ENCODE measurements around the gene KIF12.

The KIF12 gene

DNA sequence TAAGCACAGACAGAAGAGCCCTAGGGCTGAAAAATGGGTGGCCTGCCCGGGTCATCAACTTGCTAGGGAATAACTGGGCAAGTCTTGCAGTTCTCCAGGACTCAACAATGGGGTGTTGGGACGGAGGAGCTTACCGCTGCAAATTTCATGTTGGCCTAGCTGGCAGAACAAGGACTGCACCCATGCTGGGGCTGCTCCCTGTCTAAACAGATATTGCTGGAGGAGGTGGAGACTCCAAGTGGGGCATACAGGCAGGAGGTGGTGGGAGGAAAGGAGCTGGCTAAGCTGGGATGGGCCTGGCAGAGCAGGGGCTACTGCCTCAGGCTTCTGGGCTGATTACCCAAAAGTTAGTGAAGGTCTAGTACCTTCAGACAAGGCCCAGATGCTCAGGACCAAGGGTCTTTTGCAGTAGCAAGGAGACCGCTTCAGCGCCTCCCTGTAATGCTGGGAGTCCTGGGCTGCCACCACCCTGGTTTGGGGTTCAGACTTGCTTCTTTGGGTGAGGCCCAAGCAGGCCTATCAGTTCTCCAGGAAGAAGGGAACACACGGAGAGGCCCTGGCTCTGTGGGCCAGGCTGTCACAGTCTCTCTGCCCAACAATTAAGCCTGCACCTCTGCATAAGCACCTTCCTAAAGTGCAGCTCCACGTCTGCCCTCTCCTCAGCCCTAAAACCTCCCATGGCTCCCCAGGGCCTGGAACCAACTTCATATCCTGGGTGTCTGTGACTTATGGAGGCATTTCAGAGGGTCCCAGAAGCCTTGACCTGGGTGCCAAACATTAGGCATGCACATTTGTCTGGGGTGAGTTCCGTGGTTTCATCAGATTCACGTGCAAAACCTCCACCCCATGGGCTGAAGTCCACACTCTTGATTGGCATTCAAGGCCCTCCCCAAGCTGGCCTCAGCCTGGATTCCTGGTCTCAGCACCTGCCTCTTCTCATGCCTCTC lies 24.2 kb upstream of the KIF12 start:
- no peak for DNase-seq

DNA sequence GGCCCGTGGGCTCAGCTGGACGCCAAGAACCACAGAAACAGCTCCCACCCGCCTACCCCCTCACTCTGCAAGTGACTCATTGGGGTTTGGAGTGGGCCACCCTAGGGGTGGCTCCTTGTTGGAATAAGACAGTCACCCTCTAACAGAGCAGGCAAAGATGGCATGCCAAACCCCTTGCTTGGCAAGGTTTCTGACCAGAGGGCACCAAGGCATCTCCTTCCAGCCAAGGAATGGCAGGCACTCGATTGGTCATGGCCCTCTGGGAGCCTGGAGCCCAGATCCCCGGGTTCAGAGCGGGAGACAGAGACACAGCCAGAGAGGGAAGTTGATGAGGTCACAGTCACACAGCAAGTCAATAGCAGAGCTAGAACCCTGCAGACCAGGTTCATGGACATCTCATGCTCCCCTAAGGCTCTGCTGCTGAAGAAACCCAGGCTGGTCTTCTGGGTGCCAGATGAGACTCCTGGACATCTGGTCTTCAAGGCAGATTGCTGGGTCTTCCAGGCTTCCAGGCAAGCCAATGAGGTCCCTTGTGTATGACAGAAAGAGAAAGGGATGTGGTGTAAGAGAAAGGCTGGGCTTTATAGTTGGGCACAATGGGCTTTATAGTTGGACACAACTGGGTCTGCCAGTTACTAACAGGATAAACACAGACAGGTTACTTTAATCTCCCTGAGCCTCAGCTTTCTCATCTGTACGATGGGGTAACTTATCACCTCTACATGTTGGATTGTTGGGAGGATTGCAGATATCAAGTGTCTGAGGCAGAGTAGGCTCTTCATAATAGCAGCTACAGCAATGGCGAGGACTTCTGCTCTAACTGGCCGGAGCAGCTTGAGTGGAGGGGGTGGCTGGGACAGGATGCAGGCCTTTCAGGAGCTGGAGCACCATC lies 23.3 kb upstream of the KIF12 start:
- DNase-seq = no peak

DNA sequence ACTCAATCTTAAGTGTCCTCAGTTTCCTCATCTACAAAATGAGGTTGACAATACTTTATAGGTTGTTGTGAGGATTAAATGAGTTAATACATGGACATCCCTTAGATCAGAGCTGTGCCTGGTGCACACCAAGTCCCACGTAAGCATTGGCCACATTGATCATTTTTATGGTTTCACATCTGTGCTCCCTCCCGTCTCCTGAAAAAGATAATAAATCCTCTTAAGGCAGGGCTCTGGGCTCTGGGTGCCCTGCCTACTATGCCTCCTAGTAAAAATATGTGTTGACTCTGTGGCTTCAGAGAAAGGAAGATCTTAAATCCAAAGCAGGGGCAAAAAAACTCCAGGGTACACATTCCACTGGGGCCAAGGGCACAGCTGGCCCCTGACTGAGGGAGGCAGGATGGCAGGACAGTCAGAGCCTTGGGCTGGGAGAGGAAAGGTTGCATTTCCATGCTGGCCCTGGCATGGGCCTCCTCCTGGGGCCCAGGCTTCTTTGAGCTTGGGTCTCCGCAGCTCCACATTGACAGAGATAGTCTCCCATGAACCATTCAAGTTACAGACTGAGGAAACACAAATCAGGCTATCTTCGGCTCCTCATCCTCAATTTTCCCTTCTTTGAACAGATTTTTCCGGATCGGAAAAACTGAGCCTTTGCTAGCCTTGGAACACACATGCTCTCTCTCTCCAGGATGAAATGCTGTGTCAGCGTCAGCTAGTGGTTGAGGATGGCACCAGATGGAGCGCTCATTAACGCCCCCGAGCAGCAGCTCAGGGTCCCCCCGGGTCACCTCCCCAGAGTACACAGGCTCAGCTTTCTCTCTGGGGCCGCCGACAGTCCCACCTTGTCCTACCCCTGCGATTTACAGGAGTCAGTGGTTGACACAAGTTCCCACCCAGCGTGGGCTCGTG lies 22.4 kb upstream of the KIF12 start:
- DNase-seq = no peak

DNA sequence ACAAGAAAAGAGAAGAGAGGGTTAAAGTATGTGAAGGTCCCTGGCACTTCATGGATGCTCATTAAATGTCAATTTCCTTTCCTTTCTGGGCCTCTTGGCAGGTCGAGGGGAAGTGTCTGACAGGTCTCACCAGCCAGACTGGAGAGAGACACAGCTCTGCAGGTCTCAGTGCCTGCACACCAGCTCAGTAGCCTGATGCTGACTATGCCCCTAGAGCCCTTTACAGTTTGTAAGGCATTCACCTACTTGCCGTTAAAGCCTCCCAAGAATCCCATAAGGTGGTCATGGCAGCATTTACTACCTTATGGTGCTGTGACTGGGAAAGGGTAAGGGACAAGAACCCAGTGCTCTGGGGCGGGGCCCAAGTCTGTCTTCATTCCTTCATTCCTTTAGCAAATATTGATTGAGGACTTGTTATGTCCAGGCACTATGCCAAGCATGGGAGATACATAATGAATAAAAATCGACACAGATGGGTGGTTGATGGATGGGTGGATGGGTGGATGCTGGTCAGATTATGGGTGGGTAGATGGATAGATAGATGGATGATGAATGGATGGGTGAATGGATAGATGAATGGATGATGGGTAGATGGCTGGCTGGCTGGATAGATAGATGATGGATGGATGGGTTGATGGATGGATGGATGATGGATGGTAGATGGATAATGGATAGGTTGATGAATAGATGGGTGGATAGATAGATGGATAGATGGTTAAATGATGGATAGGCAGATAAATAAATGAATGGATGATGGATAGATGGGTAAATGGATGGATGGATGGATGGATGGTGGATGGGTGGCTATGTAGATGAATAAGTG lies 21.3 kb upstream of the KIF12 start:
- DNase-seq = no peak

DNA sequence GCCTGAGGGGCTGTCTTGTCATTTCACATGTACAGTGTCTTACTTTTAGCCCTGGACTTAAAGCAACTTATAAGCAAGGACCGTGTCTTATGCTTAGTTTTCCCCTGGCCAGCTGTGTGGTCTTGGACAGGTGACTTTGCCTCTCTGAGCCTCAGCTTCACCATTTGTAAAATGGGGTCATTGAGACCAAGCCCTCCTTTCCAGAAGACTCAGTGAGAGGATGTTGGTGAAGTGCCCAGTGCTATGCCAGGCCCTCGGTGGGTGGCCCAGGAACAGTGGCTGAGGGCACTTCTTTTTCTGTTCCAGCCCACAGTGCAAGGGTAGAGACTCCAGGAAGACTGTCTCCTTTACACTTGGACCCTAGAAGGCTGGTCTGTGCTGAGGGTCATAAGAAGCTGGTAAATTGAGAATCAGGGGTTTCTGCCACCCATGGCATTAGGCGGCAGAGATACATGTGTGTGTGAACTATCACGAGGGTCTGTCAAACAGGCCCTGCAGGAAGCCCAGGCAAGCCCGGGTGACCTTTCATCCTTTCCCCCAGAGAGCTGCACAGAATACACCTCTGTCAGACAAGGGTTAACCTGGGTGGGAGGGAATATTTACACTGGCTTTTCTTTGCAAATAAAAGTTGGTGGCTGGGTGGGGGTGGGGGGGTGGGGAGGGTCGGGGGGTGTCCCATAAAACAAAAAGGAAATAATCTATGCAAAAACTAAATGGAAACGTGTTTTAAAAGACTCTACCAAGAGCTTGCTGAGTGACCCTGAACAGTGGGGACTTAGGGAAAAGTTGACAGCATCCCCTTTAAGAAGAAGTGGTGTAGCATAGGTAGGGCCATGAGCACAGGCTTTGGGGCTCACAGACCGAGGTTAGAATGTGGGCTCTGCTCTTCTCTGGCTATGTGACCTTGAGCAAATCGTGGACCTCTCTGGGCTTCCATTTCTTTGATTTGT lies 20.4 kb upstream of the KIF12 start:
- no peak for DNase-seq

DNA sequence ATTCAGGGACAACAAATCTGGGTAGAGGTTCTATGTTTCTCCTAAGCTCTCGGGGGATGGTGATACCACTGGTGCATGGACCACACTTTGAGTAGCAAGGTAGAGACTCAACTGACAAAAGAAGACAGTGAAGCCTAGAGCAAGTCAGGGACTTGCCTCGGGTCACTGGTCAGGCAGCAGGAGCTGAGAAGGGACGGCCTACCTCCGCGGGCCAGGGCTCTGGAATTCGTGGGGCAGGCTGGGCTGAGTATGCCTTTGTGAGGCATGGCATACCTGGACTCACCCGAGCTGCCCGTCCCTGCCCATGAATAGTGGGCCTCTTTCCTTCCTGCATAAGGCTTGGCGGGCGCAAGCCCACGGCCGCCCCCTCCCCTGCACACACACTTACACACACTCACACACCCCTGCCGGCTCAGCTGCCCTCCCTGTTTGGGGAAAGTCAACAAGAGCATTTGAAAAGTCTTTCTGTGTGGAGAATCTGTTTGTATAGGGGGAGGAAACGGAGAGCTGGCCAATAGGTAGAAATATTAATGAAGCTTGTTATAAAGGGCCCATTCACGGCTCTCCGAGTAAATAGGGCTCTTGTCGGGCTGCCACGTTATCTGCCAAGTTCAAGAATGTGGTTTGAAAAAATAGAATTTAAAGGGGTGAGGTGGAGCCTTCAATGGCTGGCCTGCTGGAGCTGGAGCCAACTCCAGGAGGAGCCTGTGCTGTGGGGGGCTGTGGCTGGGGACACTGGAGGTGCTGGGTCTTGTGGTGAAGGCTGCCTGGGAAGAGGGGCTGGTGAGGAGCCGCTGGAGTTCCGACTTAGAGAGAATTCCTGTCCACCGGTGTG lies 19.1 kb upstream of the KIF12 start:
- DNase-seq = peak; percentile 28

DNA sequence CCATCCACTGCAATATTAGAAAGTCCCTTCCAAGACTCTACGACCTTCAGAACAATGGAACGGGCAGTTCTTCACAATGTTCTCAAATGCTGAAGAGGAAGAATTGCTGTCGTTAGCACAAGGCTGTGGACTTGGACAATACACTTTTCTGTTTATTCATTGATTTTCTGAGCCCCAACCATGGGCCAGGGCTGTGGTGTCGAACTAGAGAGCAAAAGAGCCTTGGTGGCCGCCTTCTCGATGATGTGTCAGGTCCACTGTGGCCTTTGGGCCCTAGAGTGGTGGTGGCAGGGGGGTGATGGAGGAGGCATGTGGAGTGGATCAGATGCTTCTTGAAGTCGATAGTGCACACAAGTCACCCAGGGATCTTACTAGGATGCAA lies 18.5 kb upstream of the KIF12 start:
- no peak for DNase-seq

DNA sequence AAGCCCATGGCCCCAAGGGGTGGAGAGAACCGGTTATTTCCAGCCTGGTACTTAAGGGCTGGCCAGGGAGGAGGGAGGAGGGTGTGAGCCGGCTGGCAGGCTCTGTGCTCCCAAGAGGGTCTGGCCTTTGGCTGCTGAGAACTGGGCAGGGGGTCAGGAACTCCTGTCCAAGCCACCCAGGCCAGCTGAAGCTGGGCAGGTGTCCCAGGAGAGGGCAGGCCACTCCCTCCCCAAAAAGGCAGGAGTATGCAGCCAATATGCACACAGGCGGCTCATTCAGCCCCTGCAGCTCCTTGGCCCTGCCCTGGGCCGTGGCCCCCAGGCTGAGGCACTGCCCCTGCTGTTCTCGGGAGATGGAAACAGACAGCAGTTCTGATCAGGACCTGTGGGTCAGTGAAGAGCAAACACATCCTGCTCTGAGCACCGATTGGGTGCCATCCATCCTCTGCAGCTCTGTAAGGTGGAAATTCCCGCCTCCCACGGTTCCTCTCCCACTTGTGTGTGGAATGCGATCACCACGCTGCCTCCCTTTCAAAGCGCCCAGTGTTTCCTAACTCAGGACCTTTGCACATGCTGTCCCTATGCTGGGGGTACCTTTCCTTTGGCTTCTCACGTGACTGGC lies 17.1 kb upstream of the KIF12 start:
- no peak for DNase-seq

DNA sequence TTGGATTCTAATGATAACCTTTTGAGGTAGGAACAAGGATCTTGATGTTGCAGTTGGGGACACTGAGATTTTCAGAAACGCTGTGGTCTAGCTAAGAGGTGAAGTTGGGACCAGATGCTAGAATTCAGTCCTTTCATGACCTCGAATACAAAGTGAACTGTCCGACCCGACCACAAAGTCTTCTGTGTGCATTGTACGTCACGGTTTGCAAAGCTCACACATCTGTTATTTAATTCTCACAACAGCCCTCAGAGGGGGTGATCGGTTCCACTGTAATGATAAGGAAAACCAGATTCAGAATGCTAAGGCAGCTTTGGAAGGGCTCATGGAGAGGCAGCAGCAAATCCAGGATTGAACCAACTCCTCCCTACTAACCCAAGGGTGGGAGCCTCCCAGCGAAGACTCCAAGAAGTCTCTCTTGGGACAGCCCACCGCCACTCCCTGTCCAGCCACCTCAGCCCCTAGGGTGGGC lies 16.6 kb upstream of the KIF12 start:
- DNase-seq = no peak

DNA sequence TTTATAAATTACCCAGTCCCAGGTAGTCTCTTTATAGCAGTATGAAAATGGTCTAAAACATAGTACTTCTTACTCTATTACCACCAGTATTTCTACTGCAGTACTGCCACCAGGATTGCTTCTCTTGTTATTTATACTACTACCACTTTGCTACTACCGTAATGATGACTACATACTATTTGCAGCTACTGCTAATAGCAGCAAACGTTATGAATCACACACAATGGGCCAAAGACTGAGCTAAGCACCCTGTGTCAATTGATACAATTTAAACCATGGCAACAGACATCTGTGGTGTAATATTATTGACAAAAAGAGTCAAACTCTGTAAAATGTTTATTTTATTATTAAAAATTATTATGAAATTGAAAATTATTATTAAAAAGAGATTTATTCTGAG lies 15.3 kb upstream of the KIF12 start:
- DNase-seq = no peak

DNA sequence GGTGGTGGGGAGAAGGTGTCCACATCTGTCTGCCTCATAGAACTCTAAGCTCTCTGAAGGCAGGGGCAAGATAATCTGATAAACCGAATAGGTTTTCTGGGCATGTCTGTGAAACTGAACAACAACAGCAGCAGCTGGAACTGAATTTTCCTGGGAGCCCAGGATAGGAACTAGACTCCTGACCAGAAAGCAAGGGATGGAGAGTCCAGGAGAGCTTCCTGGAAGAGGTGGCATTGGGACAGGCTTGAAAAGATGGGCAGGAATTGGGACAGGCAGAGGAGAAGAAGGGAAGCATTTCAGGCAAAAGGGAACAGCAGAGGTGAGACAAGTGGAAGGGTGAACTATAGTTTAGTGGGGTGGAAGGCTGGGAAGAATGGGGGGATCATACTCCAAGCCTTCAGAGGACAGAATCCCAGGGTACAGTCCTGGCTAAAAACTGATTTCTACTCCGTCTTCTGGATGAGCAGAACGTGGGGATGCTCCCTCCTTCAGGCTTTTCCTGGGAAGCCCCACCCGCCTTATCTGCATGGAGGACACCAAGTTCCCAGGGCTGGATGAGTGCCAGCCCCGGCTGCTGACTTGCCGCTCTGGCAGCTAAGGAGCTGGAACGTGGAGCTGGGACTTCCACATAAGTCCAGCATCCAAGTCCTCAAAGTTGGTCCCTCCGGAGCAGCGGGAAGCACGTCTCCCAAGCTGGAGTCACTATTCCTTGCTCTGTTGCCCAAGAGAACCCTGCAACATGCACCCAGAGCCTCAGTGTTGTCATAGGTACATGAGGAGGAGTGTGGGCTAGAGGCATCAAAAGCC lies 13.9 kb upstream of the KIF12 start:
- no peak for DNase-seq

DNA sequence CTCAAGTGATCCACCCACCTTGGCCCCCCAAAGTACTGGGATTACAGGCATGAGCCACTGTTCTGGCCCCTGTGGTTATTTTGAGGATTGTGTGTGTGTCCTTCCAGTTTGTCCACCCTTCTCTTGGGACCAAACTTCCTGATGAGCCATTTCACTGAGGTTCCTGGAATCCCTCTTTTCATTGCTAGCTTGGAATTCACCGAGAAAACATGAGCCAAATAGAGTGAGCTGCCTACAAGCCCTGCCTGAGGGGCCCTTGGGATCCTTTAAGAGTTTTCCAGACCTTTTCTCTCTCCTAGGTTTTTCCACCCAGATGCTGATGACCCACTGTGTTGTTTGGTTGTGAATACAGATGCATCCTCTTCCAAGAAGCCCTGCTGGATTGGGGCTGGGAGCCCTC lies 13.2 kb upstream of the KIF12 start:
- DNase-seq = no peak

DNA sequence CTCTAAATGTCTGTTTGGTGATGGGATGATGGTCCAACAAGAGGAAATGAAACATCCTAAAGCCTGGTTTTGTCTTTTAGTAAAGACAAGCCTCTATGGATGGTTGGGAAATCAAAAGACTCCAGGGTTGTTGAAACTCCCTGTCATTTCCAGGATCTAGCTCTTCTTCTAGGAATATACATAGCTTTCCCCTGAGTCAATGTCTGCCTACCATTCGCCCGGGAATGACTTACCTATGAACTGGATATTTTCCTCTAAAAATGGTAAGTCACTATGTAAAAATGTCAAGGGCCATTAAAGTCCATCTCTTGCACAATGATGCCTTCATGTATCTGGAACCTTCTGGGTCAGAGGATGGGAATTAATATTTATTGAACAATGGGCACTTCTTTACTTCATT lies 11.1 kb upstream of the KIF12 start:
- DNase-seq = no peak

DNA sequence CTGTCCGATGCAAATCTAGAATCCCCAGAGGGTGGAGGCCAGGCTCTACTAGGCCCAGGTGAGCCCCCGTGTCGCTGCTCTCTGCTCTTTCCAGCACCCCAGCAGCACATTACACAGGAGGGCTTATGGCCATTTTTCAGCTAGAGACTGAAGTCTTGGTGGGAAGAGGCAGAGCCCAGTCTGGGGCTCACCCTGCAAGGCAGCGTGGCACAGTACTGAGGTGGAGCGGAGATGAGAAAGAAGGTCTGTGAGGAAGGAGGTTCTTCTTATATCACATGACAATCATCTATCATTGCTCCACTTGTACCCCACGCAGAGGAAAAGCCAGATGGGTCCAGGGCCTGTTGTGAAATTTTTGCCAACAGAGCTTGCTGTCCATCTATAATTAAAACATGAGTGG lies 10.0 kb upstream of the KIF12 start:
- DNase-seq = no peak

DNA sequence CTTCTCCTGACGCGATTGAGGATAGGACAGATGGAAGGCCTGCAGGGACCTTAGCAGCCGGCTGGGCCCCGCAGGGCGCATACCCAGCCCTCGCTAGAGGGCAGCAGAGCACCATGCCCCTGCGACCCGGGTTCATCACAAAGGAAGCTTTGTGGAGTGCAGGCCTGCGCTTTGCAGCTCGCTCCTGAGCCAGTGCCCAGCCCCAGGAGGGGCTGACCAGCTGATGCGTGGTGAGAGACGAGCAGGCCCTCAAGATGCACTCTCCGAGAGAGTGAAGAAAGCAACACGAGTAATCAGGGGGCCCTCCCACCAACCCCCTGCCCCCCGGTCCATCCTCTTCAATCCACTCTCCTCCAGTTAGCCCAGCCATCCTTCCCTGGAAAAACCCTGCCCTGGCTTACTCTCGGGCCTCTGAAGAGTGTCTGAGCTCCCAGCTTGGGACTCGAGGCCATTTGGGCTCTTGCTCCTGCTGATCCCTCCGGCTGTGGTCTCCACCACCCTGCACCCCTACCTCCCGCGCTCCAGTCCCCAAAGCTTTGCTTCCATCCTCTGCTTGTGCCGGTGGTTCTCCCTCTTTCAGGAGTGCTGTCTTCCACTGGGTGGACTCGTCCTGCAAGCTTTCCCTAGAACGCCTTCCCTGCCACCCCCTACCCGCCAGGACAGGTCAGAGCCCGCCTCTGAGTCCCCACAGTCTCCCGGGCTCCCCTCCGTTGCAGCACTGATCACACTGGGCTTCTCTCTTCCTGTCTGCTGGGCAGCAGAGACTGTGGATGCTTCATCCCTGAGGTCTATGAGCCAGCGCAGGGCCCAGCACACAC lies 9.1 kb upstream of the KIF12 start:
- DNase-seq = peak; percentile 45

DNA sequence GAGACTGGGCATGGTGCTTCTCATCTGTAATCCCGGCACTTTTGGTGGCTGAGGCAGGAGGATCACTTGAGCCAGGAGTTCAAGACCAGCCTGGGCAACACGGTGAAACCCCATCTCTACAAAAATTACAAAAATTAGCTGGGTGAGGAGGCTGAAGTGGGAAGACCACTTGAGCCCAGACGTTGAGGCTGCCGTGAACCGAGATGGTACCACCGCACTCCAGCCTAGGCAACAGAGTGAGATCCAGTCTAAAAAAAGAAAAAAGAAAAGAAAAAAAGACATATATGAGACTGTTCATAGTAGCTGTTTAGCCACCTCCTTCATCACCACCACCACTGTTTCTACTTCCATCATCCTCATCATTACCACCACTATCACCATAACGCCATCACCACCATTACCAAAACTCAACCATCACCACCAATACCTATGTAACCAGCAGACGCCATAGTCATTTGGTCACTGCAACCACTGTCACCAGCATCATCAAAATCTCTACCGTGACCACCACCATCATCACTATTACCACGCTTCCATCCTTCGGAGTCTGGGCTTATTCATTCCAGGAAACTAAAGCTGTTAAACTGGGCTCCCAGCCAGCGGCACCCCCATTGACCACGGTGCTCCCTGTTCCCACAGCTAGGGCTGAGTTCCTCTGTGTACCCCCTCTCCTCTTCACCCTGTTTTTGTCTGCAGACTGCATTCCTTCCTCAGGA lies 8.4 kb upstream of the KIF12 start:
- no peak for DNase-seq

DNA sequence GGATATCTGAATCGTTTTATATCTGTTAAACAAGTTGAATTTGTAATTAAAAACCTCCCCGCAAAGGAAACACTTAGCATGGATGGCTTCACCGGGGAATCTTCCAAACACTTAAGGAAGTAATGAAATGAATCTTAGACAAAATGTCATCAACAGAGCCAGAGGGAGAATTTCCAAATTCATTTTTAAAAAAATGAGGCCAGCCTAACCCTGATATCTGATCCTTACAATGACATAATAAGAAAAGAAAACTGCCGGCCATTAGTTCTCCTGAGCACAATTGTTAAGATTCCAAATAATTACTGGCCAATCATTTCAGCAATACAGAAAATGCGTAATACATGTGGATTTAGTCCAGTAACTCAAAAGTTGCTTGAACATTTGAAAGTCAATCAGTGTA lies 6.1 kb upstream of the KIF12 start:
- DNase-seq = no peak
